ENCODE data around the gene MARCHF11.

The MARCHF11 gene

DNA sequence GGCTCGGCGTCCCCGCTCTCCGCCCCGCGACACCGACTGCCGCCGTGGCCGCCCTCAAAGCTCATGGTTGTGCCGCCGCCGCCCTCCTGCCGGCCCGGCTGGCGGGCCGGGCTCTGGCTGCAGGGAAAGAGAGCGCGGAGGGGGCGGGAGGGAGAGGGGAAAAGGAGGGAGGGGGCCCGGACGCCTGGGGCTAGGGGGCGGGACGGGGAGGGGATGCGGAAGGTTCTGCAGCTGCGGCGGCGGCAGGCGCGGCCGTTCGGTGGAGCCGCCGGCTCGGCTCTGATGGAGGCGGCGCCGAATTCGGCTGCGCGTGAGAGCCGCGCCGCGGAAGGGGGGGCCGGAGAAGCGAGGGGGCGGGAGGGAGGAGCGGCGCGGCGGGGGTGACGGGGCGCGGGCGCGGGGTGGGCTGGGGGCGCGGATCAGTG is at the start of gene MARCHF11:
TSS of gene MARCHF11 (minus strand) at position 281 of the 425 bp plus-strand sequence. CDS start at position 65, 216 bp downstream.
- DNase-seq = no peak

DNA sequence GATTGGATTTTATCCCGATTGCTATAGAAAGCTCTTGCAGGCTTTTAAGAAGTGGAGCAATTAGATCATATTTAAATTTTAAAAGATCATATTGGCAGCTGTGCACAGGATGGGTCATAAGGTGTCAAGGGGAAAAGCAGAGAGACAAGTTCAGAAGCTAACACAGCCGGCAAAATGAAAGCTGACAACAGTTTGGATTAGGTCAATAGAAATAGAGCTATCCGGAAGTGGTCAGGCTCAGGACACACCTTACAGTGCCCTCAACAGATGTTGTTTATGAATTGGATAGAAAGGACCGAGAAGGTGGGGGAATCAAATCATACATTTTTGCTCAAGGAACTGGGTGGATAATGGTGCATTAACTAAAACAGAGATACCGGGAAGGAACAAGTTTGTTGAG is 46.3 kb upstream of the MARCHF11 start:
- no peak for DNase-seq

DNA sequence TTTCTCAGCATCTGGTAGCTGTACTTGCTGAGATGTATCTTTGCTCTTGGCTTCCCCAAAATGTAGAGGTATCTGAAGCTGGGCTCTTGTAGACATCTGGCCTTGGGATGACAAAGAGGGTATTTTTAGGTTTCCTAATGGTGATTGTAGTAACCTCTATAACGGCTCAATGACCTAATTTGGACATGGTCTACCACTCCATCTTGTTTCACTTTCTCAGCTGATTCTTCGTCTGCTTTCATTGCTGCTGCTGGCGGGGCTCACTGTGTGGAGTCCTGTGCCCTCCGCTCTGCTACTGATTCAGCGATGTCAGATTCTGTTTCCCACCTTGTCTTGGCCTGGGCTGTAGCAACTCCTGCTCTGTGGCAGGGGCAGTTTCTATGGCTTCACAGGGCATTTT is 12.7 kb upstream of the MARCHF11 start:
- DNase-seq = no peak

DNA sequence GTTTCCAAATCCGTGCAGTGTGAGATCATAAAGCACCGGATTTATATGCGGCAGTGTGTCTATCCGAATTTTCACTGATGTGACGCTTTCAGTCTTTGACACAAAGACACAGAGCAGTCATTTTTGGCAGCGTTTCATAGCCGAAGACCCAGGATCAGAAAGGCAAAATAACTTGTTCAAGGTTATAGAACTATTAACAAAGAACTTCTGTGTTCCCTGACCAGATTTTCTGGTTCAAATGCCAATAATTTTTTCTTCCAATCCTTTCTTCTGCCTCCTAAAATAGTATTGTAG is 1.1 kb upstream of the MARCHF11 start:
- DNase-seq = no peak

DNA sequence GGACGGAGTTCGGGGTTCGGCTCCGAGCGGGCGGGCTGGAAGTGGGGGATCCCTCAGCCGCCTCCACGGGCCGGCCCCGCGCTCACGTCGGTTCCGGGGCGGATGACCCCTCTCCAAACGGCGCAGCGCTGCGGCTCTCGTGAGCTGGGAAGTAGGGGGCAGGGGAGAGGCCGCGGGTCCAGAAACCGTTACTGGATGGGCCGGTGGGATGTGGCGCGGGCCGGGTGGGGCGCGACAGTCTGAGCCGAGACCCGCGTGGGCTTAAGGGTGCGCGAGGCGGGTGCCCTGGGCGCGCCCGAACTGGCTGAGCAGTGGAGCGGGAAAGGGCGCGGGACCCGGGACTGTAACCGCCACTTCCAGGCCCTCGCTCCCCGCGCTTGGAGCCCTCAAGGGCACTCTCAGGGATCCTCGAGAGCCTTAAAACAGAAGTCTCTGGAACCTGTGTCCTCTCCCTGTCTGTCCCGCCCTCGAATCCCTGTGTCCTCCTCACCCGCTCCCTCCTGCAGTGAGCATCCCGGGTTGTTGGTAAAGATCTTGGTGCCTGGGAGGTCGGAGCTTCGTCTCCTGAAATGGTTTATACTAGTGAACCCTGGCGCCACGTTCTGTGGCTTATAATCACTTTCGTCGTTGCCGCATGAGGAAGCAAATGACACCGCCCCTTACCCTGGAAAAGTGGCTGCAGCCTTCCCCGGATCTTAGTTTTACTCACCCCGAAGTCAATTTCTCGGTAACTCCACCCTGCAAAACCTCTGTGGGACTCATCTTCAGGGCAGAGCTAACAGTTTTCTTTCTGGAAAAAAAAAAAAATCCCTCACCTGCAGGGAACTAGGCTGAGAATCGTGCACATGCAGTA is 571 bp upstream of the MARCHF11 start:
- no peak for DNase-seq

DNA sequence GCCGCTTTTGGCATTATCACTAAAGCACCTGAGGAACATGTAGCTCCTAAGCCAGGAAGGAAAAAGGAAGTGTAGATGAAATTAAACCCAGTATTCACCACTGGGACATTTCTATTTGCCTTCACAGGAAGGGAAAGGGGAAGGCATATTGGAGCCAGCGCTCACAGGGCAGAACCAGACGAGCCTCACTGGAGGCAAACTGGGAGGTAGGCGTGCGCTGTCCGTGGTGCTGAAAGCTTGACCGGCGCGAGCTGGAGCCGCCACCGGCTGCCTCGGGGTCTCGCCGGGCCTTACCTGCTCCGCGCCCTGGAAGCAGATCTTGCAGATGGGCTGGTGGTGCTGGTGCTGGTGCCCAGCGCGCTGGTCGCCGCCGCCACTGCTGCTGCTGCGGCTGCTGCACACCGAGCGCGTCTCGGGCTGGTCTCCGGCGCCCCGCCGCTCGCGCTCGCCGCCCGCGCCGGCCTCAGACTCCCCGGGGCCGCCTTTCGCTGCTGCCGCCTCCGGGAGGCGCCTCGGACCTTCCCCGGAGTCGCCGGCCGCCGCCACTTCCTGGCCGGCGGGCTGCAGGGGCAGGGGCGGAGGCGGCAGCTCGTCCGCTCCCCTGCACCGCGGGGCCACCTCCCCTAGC is 732 bp downstream of the MARCHF11 start:
- DNase-seq = peak; percentile 77

DNA sequence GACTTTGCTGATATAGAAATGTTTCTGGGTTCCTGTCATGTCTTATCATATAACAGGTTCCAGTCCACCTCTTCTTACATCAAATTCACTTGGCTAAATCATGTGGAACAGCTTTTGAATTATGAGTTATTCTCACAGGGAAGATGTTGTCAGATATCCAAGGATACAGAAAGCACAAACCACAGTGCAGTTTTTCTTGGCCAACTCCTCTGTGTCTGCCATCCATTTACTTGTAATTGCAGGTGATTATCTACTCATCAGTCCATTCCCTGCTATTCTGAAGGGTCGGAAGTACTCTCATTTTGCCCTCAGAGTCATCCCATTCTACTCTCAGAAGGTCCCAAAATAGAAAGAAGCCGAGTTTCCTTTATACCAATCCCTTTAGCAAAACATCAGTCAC is 10.0 kb downstream of the MARCHF11 start:
- no peak for DNase-seq

DNA sequence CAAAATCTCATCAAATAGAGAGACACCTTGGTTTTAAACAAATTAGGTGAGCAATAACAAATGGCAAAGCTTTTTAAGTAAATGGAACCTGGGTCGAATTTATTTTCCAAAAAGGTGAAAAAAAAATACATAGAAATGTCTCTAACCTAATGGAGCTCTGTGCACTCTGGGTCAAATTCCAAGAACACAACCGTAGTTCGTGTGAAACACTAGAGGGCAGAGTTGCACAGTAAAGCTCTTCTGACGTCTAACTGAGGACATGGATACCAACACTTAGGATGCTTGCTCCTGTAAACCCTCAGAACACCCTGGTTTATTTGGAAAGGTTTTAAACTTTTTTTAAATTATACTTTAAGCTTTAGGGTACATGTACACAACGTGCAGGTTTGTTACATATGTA is 18.9 kb downstream of the MARCHF11 start:
- peak; percentile 78 for DNase-seq

GRCh38 chr5:16159636-16160035 is 20.0 kb downstream of the MARCHF11 start:
- DNase-seq = no peak

GRCh38 chr5:16156152-16156551 is 23.4 kb downstream of the MARCHF11 start:
- DNase-seq = no peak

GRCh38 chr5:16152601-16153568 is 26.7 kb downstream of the MARCHF11 start:
- no peak for DNase-seq

DNA sequence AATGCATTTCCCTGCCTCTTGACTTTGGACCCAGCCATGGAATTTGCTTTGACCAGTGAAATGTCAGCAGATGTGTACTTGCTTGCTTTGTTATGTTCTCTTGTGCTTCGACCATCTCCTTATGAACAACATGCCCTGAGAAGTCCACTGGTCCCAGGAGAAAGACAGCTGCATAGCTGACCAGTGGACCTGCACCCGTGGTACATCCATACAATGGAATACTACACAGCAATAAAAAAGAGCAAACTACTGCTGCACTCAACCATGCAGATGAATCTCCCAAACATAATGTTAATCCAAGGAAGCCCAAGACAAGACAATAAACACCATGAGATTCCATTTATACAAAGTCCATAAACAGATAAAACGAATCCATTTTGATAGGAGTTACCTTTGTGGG is 30.0 kb downstream of the MARCHF11 start:
- no peak for DNase-seq

DNA sequence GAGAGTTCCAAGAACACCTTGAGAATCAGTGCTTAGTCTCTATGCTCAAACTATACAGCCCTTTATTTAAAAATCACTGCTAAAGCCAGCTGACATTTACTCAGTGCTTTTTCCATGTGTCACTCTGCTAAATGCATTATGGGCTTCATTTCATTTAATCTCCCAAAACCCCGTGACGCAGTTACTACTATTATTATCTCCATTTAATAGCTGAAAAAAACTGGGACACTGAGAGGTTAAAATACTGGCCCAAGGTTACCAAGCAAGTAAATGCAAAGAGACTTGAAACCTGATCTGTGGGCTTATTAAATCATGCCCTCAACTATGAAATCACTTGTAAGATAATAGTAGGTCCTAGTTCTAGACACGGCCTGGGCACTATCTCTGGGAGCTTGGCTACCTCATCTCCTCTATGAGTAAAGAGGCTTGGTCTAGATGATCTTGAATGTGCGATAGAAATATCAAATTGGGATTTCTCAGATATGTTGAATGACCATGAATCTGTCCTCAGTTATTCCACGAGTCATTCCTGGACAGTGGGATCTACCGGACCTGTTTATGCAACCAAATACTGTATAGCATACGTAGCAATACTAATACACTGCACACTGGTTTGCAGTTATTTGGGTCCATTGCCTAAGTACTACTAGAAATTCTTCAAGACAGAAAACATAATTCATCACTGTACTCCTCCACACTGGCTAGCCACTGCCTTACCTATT is 32.3 kb downstream of the MARCHF11 start:
- no peak for DNase-seq

GRCh38 chr5:16144416-16144815 is 35.2 kb downstream of the MARCHF11 start:
- no peak for DNase-seq

DNA sequence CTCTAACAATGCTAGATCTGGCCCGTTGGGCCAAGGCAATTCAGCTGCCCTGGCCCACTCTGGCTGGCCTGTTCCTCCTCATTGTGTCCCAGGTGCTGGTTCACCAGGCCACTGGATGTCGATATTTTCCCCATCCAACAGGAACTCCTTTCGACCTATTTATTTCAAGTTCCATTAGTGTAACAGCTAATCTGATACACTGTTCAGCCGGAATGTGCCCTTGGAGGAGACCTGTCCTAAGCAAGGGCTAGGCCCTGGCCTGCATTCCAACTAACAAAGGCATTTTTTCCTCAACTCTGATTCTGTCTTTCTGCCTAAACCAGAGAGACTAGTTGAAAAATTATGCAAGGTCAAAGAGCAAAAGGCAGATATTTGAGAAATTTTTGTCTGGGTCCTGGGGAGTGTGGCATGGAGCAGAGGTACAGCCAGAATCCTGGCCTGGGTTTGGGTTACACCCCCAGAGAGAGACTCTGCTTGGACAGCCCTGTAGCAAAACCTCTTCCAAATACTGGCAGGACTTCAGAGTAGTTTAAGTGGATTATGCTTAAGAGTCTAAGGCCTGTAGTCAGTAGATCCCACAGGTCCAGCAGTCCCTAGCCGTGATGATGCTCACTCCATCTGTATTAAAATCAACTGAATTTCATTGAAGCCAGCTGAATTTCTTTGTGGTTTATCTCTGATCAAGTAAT is 36.1 kb downstream of the MARCHF11 start:
- DNase-seq = no peak

GRCh38 chr5:16140944-16141343 is 38.6 kb downstream of the MARCHF11 start:
- DNase-seq = no peak

GRCh38 chr5:16140417-16140816 is 39.2 kb downstream of the MARCHF11 start:
- no peak for DNase-seq

GRCh38 chr5:16137177-16137576 is 42.4 kb downstream of the MARCHF11 start:
- no peak for DNase-seq

GRCh38 chr5:16135506-16135905 is 44.1 kb downstream of the MARCHF11 start:
- DNase-seq = no peak

GRCh38 chr5:16135003-16135402 is 44.6 kb downstream of the MARCHF11 start:
- DNase-seq = no peak

DNA sequence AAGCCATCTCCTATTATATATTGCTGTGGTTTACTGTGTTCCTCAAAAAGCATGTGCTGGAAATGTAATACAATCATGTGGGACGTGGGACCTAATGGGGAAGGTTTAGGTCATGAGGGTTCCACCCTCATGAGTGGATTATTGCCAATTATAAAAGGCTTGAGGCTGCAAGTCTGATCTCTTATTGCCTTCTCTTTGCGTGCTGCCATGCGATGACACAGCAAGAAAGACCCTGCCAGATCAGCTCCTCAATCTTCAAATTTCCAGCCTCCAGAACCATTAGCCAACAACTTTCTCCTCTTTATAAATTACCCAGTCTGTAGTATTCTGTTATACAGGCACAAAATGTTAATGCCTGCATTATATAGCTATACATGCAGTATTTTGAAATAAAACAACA is 45.4 kb downstream of the MARCHF11 start:
- DNase-seq = no peak

- no peak for DNase-seq
These were observed 47.7 kb downstream of the MARCHF11 start for GRCh38 chr5:16131878-16132277.

All from hematopoietic multipotent progenitor cell treated with erythropoietin and hydrocortisone succinate and interleukin-3 and kit ligand, for 6 days (in vitro differentiated cells).